Pancreas (tissue), 10 donors: Measurements from ENCODE around the gene FAM90A26. TPM values are rescaled to one million over a fixed set of nuclear protein-coding genes. Genes with fewer than 3 reads are reported as not detected.
A peak's percentile ranks its signal among the peaks of the same experiment; 100 is the strongest.
"Not testable (repeated sequence)": the region's sequence is repeated elsewhere in the genome, so short reads cannot be mapped to it uniquely, and the experiment has no call there.

Experiments used
- ATAC-seq, 4 donors: fragments of 200-7000 bp; cut with Tn5 transposase; one replicate each; pipeline versions ENCODE4 v1.8.0 to v1.9.1; 2020; ENCODE audit warnings: mild to moderate bottlenecking in 4 of 4, moderate library complexity in 4 of 4
- DNase-seq, 6 donors: peaks; one replicate each; pipeline ENCODE4 v3.0.0-alpha.2; 2020
- FAIRE-seq: peaks from 2 replicates; lab custom pipeline; 2012; peaks lifted over from hg19 to GRCh38; lab: Jason Lieb, UNC
- H3K27ac ChIP-seq, 4 donors: fragments of 200-600 bp; sonication (generic); 1 replicate in 3 of 4; 2 replicates in 1 of 4; pipeline versions ENCODE4 v1.5.0 to v1.8.0; 2020
- H3K27me3 ChIP-seq, 4 donors: fragments of 200-600 bp; one replicate each; pipeline ENCODE4 v1.8.0; 2021
- H3K36me3 ChIP-seq, 3 donors: fragments of 200-600 bp; sonication (generic) in 1 of 3; one replicate each; pipeline versions ENCODE4 v1.5.0 to v1.8.0; 2020 to 2021
- H3K4me1 ChIP-seq, 3 donors: fragments of 200-600 bp; one replicate each; pipeline ENCODE4 v1.8.0; 2021
- H3K4me3 ChIP-seq, 4 donors: fragments of 200-600 bp; sonication (generic) in 2 of 4; one replicate each; pipeline versions ENCODE4 v1.5.0 to v1.8.0; 2020 to 2021
- H3K9me3 ChIP-seq, 4 donors: fragments of 200-600 bp; one replicate each; pipeline ENCODE4 v1.8.0; 2021
- CTCF ChIP-seq, 4 donors: fragments of 200-600 bp; sonication (generic) in 3 of 4; IDR thresholded peaks; one replicate each; pipeline versions ENCODE4 v1.5.0 to v1.8.0; 2021; ENCODE audit warnings: antibody characterized with exemption in 4 of 4
- WGBS, 2 donors: extraction: QIAGEN DNeasy Blood & Tissue Kit; methylation state at CpG; one replicate each; pipeline ENCODE4 v1.1.7; 2013; 5-methylcytosine and 5-hydroxymethylcytosine counted together
- intact Hi-C, 3 donors: fragments of 100-400 bp; cut with DNase I; formaldehyde crosslinking; loops; one replicate each; pipeline versions ENCODE4 v1.11.1 to v1.14.2; 2022
- polyA plus RNA-seq, 2 donors: library from polyadenylated mRNA; stranded (reverse); fragments of 200-250 nt; gene quantifications; one replicate each; pipeline ENCODE4 v1.2.3, GENCODE V29; 2013
- total RNA-seq, 6 donors: library from RNA; stranded (reverse); fragmentation: NEBNext Ultra II Directional in 4 of 6; extraction: Animal tissue kit (Norgen Biotek cat#: 25700) in 4 of 6; gene quantifications; one replicate each; pipeline versions ENCODE4 v1.2.1 to v1.2.4, GENCODE V29; 2021 to 2023
- donor health status: healthy with polysubstance abuse.
- donor health status: DM: no; HTN: no; CAD: no; lungs with moderate emphysema.
- donor health status: DM: no; HTN: no; CAD: no.
- donor health status: control.
- donor health status: control.
- donor health status: Bipolar disorder and iron deficiency.
- donor health status: DM: yes; HTN: yes; CAD: no.
- donor health status: DM: no; HTN: no; CAD: no.
- donor health status: DM: no; HTN: no; CAD: no.
- donor health status: DM: yes; HTN: yes; CAD: no.

The FAM90A26 gene
- total RNA-seq (not detected), polyA plus RNA-seq (not detected)

- H3K27me3 ChIP-seq, intact Hi-C loops, H3K27ac ChIP-seq, H3K36me3 ChIP-seq, H3K9me3 ChIP-seq, H3K4me3 ChIP-seq, ATAC-seq, FAIRE-seq, H3K4me1 ChIP-seq, DNase-seq: not testable (repeated sequence)
- WGBS, 2 donors: 71% methylated on average over 10 of the region's 11 CpGs; no CpG with 5 or more reads in 1 of the 2 donors
Measured at GRCh38 chr4:9169791-9170459, at the start of gene FAM90A26. Gene FAM90A26 (plus strand): TSS chr4:9170409. CDS start chr4:9173173, 2,764 bp downstream.

DNA sequence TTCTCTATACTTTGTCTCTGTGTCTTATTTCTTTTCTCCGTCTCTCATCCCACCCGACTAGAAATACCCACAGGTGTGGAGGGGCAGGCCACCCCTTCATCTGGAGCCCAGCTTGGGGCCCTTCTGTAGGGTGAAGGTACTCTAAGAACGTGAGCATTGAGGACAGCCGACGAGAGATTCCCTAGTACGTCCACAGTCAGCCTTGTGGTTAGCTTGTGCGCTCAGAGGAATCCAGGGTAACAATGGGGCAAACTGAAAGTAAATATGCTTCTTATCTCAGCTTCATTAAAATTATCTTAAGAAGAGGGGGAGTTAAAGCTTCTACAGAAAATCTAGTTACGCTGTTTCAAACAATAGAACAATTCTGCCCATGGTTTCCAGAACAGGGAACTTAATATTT, 47.5 kb upstream of the FAM90A26 start:
- DNase-seq, intact Hi-C loops, H3K4me1 ChIP-seq, FAIRE-seq, H3K4me3 ChIP-seq, H3K9me3 ChIP-seq, ATAC-seq, H3K36me3 ChIP-seq, H3K27me3 ChIP-seq, H3K27ac ChIP-seq: not testable (repeated sequence)
- WGBS, 2 donors: 15 to 25% methylated on average over 8 of the region's 8 CpGs

DNA sequence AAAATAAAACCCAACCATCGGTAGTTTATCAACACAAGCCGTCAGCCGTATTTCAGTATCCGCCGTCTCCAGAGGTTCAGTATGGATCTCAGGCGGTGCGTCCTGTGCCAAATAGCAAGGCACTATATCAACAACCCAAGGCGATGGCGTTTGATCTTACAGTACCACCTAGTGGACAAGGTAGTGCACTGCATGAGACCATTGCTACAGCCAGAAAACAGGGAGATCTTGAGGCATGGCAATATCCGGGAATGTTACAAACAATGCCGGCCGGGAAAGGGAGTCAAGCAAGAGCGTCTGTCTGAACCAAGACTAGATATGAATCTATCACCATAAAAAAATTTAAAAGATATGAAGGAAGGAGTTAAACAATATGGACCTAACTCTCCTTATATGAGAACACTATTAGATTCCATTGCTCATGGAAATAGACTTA, 46.6 kb upstream of the FAM90A26 start:
- H3K27me3 ChIP-seq, intact Hi-C loops, H3K36me3 ChIP-seq, H3K27ac ChIP-seq, H3K4me3 ChIP-seq, H3K4me1 ChIP-seq, H3K9me3 ChIP-seq: not testable (repeated sequence)
- FAIRE-seq: peak; percentile 13
- peak; percentile 69 to 92 (median 77) for TF ChIP-seq CTCF (IDR thresholded peaks at IDR 0.05)
- ATAC-seq: peak in 3 of 4 donors; percentile 59 to 81 (median 65)
- WGBS, 2 donors: 1% methylated on average over 13 of the region's 13 CpGs
- peak in 4 of 6 donors; percentile 25 to 77 (median 38) for DNase-seq

GRCh38 chr4:9125601-9126161, 44.5 kb upstream of the FAM90A26 start:
- 38 to 79% methylated on average over 3 of the region's 3 CpGs for WGBS, 2 donors
- H3K36me3 ChIP-seq, H3K27ac ChIP-seq, H3K9me3 ChIP-seq, H3K4me1 ChIP-seq, FAIRE-seq, ATAC-seq, H3K4me3 ChIP-seq, intact Hi-C loops, H3K27me3 ChIP-seq, DNase-seq: not testable (repeated sequence)

GRCh38 chr4:9131420-9131819, 38.8 kb upstream of the FAM90A26 start:
- H3K4me3 ChIP-seq, H3K27me3 ChIP-seq, H3K9me3 ChIP-seq, intact Hi-C loops, H3K27ac ChIP-seq, H3K36me3 ChIP-seq, ATAC-seq, FAIRE-seq, DNase-seq, H3K4me1 ChIP-seq: not testable (repeated sequence)
- WGBS, 2 donors: 59 to 76% methylated on average over 7 of the region's 7 CpGs

GRCh38 chr4:9132849-9133248, 37.4 kb upstream of the FAM90A26 start:
- not testable (repeated sequence) for ATAC-seq, FAIRE-seq
- WGBS, 2 donors: 89 to 93% methylated on average over 4 of the region's 4 CpGs

DNA sequence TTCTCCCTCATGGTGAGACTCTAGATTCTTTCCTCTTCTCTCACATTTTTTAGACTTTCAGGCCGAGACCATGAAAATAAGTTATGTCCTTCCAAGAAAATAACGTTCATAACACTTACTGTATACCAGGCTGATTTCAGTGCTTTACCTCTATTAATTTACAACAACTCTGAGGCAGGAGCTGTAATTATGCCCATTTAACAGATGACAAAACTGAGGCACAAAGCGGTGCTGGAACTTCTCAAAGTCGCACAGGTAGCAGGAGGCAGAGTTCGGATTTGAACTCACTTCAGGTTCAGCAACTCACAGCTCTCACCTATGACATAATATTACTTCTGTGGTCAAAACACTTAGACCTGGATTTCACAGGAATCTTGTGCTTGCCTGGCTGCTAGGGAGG, 36.2 kb upstream of the FAM90A26 start:
- not testable (repeated sequence) for H3K27ac ChIP-seq, ATAC-seq, FAIRE-seq

More at GRCh38 chr4:9132849-9133248, 37.4 kb upstream of the FAM90A26 start:
- H3K4me3 ChIP-seq, DNase-seq, H3K4me1 ChIP-seq, H3K36me3 ChIP-seq, intact Hi-C loops, H3K27me3 ChIP-seq, H3K9me3 ChIP-seq, H3K27ac ChIP-seq: not testable (repeated sequence)

DNA sequence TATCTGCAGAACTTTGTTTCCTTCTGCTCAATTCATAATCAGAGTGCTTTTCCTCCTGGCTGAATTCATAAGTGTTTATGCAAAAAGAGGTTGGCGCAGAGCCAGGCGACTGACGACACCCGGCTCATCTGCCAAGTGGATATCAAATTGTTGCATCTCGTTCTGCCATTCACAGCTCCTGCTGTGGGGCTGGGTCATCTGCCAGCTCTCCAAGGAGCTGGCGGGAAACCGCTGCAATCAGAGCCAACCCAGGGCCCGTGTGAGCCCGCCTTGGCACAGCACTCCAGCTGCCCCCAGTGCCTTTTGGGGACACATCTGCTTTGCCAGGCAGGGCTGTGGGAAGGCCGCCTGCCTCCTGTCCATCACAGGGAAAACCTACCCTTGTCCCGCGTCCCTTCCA, 35.7 kb upstream of the FAM90A26 start:
- H3K4me1 ChIP-seq, H3K9me3 ChIP-seq, FAIRE-seq, H3K27ac ChIP-seq, H3K27me3 ChIP-seq, intact Hi-C loops, ATAC-seq, H3K4me3 ChIP-seq, H3K36me3 ChIP-seq: not testable (repeated sequence)
- WGBS, 2 donors: 57 to 63% methylated on average over 12 of the region's 12 CpGs
- DNase-seq: peak in 2 of 6 donors; percentile 15 to 57

More for the DNA sequence above, 36.2 kb upstream of the FAM90A26 start:
- H3K4me1 ChIP-seq, H3K4me3 ChIP-seq, DNase-seq, H3K36me3 ChIP-seq, H3K27me3 ChIP-seq, H3K9me3 ChIP-seq, intact Hi-C loops: not testable (repeated sequence)
- WGBS, 2 donors: 72 to 79% methylated on average over 5 of the region's 5 CpGs

GRCh38 chr4:9141050-9141449, 29.2 kb upstream of the FAM90A26 start:
- not testable (repeated sequence) for ATAC-seq

DNA sequence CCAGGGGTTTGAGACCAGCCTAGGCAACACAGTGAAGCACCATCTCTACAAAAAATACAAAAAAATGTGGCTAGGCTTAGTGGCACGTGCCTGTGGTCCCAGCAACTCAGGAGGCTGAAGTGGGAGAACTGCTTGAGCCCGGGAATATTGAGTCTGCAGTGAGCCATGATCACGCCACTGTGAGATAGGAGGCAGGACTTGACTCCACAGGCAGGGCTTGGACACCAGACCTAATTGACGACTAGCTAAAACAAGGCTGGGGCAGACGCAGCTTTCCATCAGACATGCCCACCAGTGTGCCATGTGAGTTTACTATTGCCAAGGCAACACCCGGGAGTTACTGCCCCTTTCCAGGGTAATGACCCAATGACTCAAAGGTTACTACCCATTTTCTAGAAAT, 27.4 kb upstream of the FAM90A26 start:
- H3K9me3 ChIP-seq, H3K27me3 ChIP-seq, ATAC-seq, H3K4me3 ChIP-seq, H3K27ac ChIP-seq, H3K4me1 ChIP-seq, FAIRE-seq, H3K36me3 ChIP-seq, intact Hi-C loops, DNase-seq: not testable (repeated sequence)
- WGBS, 2 donors: 68 to 91% methylated on average over 6 of the region's 6 CpGs

More at GRCh38 chr4:9141050-9141449, 29.2 kb upstream of the FAM90A26 start:
- H3K27me3 ChIP-seq, H3K27ac ChIP-seq, FAIRE-seq, DNase-seq, H3K36me3 ChIP-seq, H3K4me1 ChIP-seq, intact Hi-C loops, H3K4me3 ChIP-seq, H3K9me3 ChIP-seq: not testable (repeated sequence)
- 81 to 93% methylated on average over 11 of the region's 11 CpGs for WGBS, 2 donors
